ENCODE measurements around the gene DKKL1. TPM values are rescaled to one million over a fixed set of nuclear protein-coding genes. Genes with fewer than 3 reads are reported as not detected.
"Not testable (repeated sequence)": the region's sequence is repeated elsewhere in the genome, so short reads cannot be mapped to it uniquely, and the experiment has no call there.

DKKL1 gene
- total RNA-seq (under 1 TPM in 2 of 4 donors, not detected in 2; 0.59 to 0.71 TPM), polyA plus RNA-seq (0.50 TPM)
- long read RNA-seq, donor 1, result 0 reads
- long read RNA-seq, donor 2, result 0 reads
- long read RNA-seq, donor 3, result 0 reads
- long read RNA-seq, donor 4, result 0 reads

GRCh38 chr19:49363268-49364082 is at the start of gene DKKL1:
TSS of gene DKKL1 (plus strand) at chr19:49363877. CDS start at chr19:49363999, 122 bp downstream.
- Histone ChIP-seq H3K27ac (ENCODE audit: low read length) (peak within 1 kb of the TSS; percentile 90), H3K4me3 (ENCODE audit: low read length) (peak within 1 kb of the TSS; percentile 78), H3K27me3 (ENCODE audit: control insufficient read depth, insufficient read depth) (no peaks in the 10 kb centered on the region), H3K9me3 (ENCODE audit: control insufficient read depth, low read length) (no peaks in the 10 kb centered on the region), H3K4me1 (ENCODE audit: control insufficient read depth, insufficient read depth, low read length) (no peaks in the 10 kb centered on the region)
- 1% methylated on average over 46 of the region's 46 CpGs for WGBS
- DNase-seq (peak; percentile 100), ATAC-seq (peak; percentile 92)
- intact Hi-C loops (cut with DNase I), result loop anchor here in 1 of 4 donors (10.0 kb wide), 1 partner anchor 81 kb away; the partner anchor contains the start of gene SLC17A7

GRCh38 chr19:49315111-49315510 is 48.6 kb upstream of the DKKL1 start:
- ATAC-seq (no peak), DNase-seq (no peak)
- no peaks in the 10 kb centered on the region for H3K9me3 ChIP-seq (ENCODE audit: control insufficient read depth, low read length)
- no peak overlapping the region for H3K4me3 ChIP-seq (ENCODE audit: low read length)
- no peaks in the 10 kb centered on the region for H3K27me3 ChIP-seq (ENCODE audit: control insufficient read depth, insufficient read depth)
- H3K4me1 ChIP-seq (ENCODE audit: control insufficient read depth, insufficient read depth, low read length), result no peaks in the 10 kb centered on the region
- intact Hi-C loops (cut with DNase I), result no loop called here
- 84% methylated on average over 1 of the region's 1 CpG for whole genome bisulfite sequencing
- no peak overlapping the region for H3K27ac ChIP-seq (ENCODE audit: low read length)

- DNase-seq (no peak), ATAC-seq (no peak)
- intact Hi-C loops (cut with DNase I), result no loop called here
- Histone ChIP-seq H3K27me3 (ENCODE audit: control insufficient read depth, insufficient read depth) (no peaks in the 10 kb centered on the region), H3K27ac (ENCODE audit: low read length) (no peak overlapping the region), H3K4me1 (ENCODE audit: control insufficient read depth, insufficient read depth, low read length) (no peaks in the 10 kb centered on the region), H3K4me3 (ENCODE audit: low read length) (no peak overlapping the region), H3K9me3 (ENCODE audit: control insufficient read depth, low read length) (no peaks in the 10 kb centered on the region)
These were observed 47.4 kb upstream of the DKKL1 start for GRCh38 chr19:49316284-49316683.

GRCh38 chr19:49318296-49318695 is 45.4 kb upstream of the DKKL1 start:
- H3K27me3 ChIP-seq (ENCODE audit: control insufficient read depth, insufficient read depth), result no peaks in the 10 kb centered on the region
- H3K4me3 ChIP-seq (ENCODE audit: low read length), result no peak overlapping the region
- no peak for ATAC-seq
- H3K27ac ChIP-seq (ENCODE audit: low read length), result no peak overlapping the region
- intact Hi-C loops (cut with DNase I), result no loop called here
- no peaks in the 10 kb centered on the region for H3K9me3 ChIP-seq (ENCODE audit: control insufficient read depth, low read length)
- no peaks in the 10 kb centered on the region for H3K4me1 ChIP-seq (ENCODE audit: control insufficient read depth, insufficient read depth, low read length)
- no peak for DNase-seq

- ATAC-seq (peak in 1 of 2 donors; percentile 20), DNase-seq (no peak)
- H3K4me3 ChIP-seq (ENCODE audit: low read length), result no peak within 1 kb of the TSS
- no peaks in the 10 kb centered on the region for H3K4me1 ChIP-seq (ENCODE audit: control insufficient read depth, insufficient read depth, low read length)
- no peaks in the 10 kb centered on the region for H3K27me3 ChIP-seq (ENCODE audit: control insufficient read depth, insufficient read depth)
- WGBS, result 94% methylated on average over 38 of the region's 38 CpGs
- intact Hi-C loops (cut with DNase I), result no loop called here
- no peaks in the 10 kb centered on the region for H3K9me3 ChIP-seq (ENCODE audit: control insufficient read depth, low read length)
- no peak within 1 kb of the TSS for H3K27ac ChIP-seq (ENCODE audit: low read length)
These were observed 38.7 kb upstream of the DKKL1 start, which contains the start of gene SLC6A16 for GRCh38 chr19:49324801-49325576. TSS of gene SLC6A16 (minus strand) at chr19:49325191. CDS start at chr19:49311347, 13,844 bp downstream.

GRCh38 chr19:49325756-49326155 is 37.9 kb upstream of the DKKL1 start:
- H3K4me3 ChIP-seq (ENCODE audit: low read length); ATAC-seq; H3K27me3 ChIP-seq (ENCODE audit: control insufficient read depth, insufficient read depth); H3K27ac ChIP-seq (ENCODE audit: low read length); DNase-seq; H3K9me3 ChIP-seq (ENCODE audit: control insufficient read depth, low read length); H3K4me1 ChIP-seq (ENCODE audit: control insufficient read depth, insufficient read depth, low read length); intact Hi-C loops (cut with DNase I): not testable (repeated sequence)
- WGBS, result 91% methylated on average over 13 of the region's 13 CpGs

- no peaks in the 10 kb centered on the region for H3K27me3 ChIP-seq (ENCODE audit: control insufficient read depth, insufficient read depth)
- no peaks in the 10 kb centered on the region for H3K4me1 ChIP-seq (ENCODE audit: control insufficient read depth, insufficient read depth, low read length)
- ATAC-seq (no peak), DNase-seq (no peak)
- no peaks in the 10 kb centered on the region for H3K9me3 ChIP-seq (ENCODE audit: control insufficient read depth, low read length)
- intact Hi-C loops (cut with DNase I), result no loop called here
- no peak overlapping the region for H3K4me3 ChIP-seq (ENCODE audit: low read length)
- H3K27ac ChIP-seq (ENCODE audit: low read length), result no peak overlapping the region
- 73% methylated on average over 3 of the region's 3 CpGs for WGBS
These were observed 37.4 kb upstream of the DKKL1 start for GRCh38 chr19:49326165-49326704.

- no peaks in the 10 kb centered on the region for H3K4me1 ChIP-seq (ENCODE audit: control insufficient read depth, insufficient read depth, low read length)
- WGBS, result 60% methylated on average over 2 of the region's 2 CpGs
- H3K4me3 ChIP-seq (ENCODE audit: low read length), result no peak overlapping the region
- intact Hi-C loops (cut with DNase I), result no loop called here
- H3K27ac ChIP-seq (ENCODE audit: low read length), result no peak overlapping the region
- no peaks in the 10 kb centered on the region for H3K27me3 ChIP-seq (ENCODE audit: control insufficient read depth, insufficient read depth)
- DNase-seq, result no peak
- ATAC-seq, result peak in 1 of 2 donors; percentile 34
- H3K9me3 ChIP-seq (ENCODE audit: control insufficient read depth, low read length), result no peaks in the 10 kb centered on the region
These were observed 35.7 kb upstream of the DKKL1 start for GRCh38 chr19:49327878-49328544.

- no peaks in the 10 kb centered on the region for H3K27me3 ChIP-seq (ENCODE audit: control insufficient read depth, insufficient read depth)
- no peak overlapping the region for H3K4me3 ChIP-seq (ENCODE audit: low read length)
- no peaks in the 10 kb centered on the region for H3K4me1 ChIP-seq (ENCODE audit: control insufficient read depth, insufficient read depth, low read length)
- no peak overlapping the region for H3K27ac ChIP-seq (ENCODE audit: low read length)
- no peak for DNase-seq
- 88% methylated on average over 2 of the region's 2 CpGs for WGBS
- ATAC-seq, result no peak
- no peaks in the 10 kb centered on the region for H3K9me3 ChIP-seq (ENCODE audit: control insufficient read depth, low read length)
- intact Hi-C loops (cut with DNase I), result no loop called here
These were observed 34.9 kb upstream of the DKKL1 start for GRCh38 chr19:49328741-49329140.

- WGBS, result 97% methylated on average over 4 of the region's 4 CpGs
- intact Hi-C loops (cut with DNase I), result not testable (repeated sequence)
These were observed 32.5 kb upstream of the DKKL1 start for GRCh38 chr19:49331187-49331586.

More at GRCh38 chr19:49331187-49331586, 32.5 kb upstream of the DKKL1 start:
- H3K27me3 ChIP-seq (ENCODE audit: control insufficient read depth, insufficient read depth); H3K9me3 ChIP-seq (ENCODE audit: control insufficient read depth, low read length); ATAC-seq; H3K4me3 ChIP-seq (ENCODE audit: low read length); H3K4me1 ChIP-seq (ENCODE audit: control insufficient read depth, insufficient read depth, low read length); H3K27ac ChIP-seq (ENCODE audit: low read length); DNase-seq: not testable (repeated sequence)
